ENCODE results near the gene NAV3. TPM values are rescaled to one million over a fixed set of nuclear protein-coding genes. Genes with fewer than 3 reads are reported as not detected.

The NAV3 gene
- total and polyA plus RNA-seq, 2 experiments from 2014 or later: 4.0 to 12.0 TPM

DNA sequence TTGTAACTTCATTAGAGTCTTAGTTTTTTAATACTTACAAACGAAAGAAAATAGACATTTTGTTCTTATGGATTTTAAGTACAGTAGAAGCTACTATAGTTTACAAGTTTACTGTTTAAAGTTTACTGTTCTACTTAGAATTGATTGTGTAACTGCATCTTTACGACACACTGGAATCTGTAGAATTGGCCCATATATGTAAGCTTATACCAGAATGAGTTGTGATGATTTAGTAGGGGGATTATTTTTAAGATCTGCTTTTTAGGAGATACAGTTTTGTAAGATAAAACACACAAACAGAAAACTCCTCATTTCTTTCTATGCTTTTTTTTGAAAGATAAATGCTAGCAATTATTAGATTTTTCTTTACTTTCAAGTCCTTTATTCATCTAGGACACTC, 30.2 kb upstream of the NAV3 start (continued):
- TF ChIP-seq, protein P1, sequence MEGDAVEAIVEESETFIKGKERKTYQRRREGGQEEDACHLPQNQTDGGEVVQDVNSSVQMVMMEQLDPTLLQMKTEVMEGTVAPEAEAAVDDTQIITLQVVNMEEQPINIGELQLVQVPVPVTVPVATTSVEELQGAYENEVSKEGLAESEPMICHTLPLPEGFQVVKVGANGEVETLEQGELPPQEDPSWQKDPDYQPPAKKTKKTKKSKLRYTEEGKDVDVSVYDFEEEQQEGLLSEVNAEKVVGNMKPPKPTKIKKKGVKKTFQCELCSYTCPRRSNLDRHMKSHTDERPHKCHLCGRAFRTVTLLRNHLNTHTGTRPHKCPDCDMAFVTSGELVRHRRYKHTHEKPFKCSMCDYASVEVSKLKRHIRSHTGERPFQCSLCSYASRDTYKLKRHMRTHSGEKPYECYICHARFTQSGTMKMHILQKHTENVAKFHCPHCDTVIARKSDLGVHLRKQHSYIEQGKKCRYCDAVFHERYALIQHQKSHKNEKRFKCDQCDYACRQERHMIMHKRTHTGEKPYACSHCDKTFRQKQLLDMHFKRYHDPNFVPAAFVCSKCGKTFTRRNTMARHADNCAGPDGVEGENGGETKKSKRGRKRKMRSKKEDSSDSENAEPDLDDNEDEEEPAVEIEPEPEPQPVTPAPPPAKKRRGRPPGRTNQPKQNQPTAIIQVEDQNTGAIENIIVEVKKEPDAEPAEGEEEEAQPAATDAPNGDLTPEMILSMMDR (conservative IDR thresholded peaks at IDR 0.05; ENCODE audit: low read depth in 2 of 2): no peak
- TF ChIP-seq JUNB (IDR thresholded peaks at IDR 0.05; ENCODE audit: unreplicated experiment): no peak

DNA sequence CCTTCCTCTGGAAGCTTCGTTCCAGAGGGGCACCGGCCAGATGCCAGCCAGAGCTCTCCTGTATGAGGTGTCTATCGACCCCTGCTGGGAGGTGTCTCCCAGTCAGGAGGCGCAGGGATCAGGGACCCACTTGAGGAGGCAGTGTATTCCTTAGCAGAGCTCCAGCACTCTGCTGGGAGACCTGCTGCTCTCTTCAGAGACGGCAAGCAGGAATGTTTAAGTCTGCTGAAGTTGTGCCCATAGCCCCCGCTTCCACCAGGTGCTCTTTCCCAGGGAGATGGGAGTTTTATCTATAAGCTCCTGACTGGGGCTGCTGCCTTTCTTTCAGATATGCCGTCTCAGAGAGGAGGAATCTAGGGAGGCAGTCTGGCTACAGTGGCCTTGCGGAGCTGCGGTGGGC, 22.2 kb upstream of the NAV3 start:
- no peak overlapping the region for H2AFZ ChIP-seq
- no peaks in the 10 kb centered on the region; the same call in 1 of the 2 replicates for H3K36me3 ChIP-seq (ENCODE audit: insufficient read depth)
- Mint-ChIP-seq H3K4me3 (no peak overlapping the region), H3K36me3 (ENCODE audit: low read depth) (no peaks in the 10 kb centered on the region), H3K27me3 (ENCODE audit: insufficient read depth, low read depth, poor library complexity) (peaks cover 5% of the 10 kb centered on the region), H3K9me3 (peaks cover 15% of the 10 kb centered on the region), H3K27ac (no peak overlapping the region), H3K4me1 (peaks cover 3% of the 10 kb centered on the region; the same call in 2 of the 3 replicates)
- DNase-seq (ENCODE audit: low spot score) (peak; percentile 10), ATAC-seq (no peak)
- H4K20me1 ChIP-seq (replicated peaks; ENCODE audit: insufficient read depth): no peaks in the 10 kb centered on the region
- no peaks in the 10 kb centered on the region for H3K27me3 ChIP-seq (ENCODE audit: insufficient read depth)
- H3K4me3 ChIP-seq: no peak overlapping the region
- TF ChIP-seq EZH2 (IDR thresholded peaks at IDR 0.05; ENCODE audit: low read depth, unreplicated experiment) (no peak), POLR2AphosphoS5 (IDR thresholded peaks at IDR 0.05; ENCODE audit: low read depth) (no peak), NANOG (IDR thresholded peaks at IDR 0.05; ENCODE audit: borderline replicate concordance) (no peak)
- TF ChIP-seq, protein P2, sequence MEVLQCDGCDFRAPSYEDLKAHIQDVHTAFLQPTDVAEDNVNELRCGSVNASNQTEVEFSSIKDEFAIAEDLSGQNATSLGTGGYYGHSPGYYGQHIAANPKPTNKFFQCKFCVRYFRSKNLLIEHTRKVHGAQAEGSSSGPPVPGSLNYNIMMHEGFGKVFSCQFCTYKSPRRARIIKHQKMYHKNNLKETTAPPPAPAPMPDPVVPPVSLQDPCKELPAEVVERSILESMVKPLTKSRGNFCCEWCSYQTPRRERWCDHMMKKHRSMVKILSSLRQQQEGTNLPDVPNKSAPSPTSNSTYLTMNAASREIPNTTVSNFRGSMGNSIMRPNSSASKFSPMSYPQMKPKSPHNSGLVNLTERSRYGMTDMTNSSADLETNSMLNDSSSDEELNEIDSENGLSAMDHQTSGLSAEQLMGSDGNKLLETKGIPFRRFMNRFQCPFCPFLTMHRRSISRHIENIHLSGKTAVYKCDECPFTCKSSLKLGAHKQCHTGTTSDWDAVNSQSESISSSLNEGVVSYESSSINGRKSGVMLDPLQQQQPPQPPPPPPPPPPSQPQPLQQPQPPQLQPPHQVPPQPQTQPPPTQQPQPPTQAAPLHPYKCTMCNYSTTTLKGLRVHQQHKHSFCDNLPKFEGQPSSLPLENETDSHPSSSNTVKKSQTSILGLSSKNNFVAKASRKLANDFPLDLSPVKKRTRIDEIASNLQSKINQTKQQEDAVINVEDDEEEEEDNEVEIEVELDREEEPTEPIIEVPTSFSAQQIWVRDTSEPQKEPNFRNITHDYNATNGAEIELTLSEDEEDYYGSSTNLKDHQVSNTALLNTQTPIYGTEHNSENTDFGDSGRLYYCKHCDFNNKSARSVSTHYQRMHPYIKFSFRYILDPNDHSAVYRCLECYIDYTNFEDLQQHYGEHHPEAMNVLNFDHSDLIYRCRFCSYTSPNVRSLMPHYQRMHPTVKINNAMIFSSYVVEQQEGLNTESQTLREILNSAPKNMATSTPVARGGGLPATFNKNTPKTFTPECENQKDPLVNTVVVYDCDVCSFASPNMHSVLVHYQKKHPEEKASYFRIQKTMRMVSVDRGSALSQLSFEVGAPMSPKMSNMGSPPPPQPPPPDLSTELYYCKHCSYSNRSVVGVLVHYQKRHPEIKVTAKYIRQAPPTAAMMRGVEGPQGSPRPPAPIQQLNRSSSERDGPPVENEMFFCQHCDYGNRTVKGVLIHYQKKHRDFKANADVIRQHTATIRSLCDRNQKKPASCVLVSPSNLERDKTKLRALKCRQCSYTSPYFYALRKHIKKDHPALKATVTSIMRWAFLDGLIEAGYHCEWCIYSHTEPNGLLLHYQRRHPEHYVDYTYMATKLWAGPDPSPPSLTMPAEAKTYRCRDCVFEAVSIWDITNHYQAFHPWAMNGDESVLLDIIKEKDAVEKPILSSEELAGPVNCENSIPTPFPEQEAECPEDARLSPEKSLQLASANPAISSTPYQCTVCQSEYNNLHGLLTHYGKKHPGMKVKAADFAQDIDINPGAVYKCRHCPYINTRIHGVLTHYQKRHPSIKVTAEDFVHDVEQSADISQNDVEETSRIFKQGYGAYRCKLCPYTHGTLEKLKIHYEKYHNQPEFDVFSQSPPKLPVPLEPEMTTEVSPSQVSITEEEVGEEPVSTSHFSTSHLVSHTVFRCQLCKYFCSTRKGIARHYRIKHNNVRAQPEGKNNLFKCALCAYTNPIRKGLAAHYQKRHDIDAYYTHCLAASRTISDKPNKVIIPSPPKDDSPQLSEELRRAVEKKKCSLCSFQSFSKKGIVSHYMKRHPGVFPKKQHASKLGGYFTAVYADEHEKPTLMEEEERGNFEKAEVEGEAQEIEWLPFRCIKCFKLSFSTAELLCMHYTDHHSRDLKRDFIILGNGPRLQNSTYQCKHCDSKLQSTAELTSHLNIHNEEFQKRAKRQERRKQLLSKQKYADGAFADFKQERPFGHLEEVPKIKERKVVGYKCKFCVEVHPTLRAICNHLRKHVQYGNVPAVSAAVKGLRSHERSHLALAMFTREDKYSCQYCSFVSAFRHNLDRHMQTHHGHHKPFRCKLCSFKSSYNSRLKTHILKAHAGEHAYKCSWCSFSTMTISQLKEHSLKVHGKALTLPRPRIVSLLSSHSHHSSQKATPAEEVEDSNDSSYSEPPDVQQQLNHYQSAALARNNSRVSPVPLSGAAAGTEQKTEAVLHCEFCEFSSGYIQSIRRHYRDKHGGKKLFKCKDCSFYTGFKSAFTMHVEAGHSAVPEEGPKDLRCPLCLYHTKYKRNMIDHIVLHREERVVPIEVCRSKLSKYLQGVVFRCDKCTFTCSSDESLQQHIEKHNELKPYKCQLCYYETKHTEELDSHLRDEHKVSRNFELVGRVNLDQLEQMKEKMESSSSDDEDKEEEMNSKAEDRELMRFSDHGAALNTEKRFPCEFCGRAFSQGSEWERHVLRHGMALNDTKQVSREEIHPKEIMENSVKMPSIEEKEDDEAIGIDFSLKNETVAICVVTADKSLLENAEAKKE (CRISPR knock-in tag; IDR thresholded peaks at IDR 0.05): no peak
- TF ChIP-seq, protein P1 (conservative IDR thresholded peaks at IDR 0.05; ENCODE audit: low read depth in 2 of 2): peak; percentile 17 to 37; a peak in 2 of 4 replicates
- TF ChIP-seq, protein P3, sequence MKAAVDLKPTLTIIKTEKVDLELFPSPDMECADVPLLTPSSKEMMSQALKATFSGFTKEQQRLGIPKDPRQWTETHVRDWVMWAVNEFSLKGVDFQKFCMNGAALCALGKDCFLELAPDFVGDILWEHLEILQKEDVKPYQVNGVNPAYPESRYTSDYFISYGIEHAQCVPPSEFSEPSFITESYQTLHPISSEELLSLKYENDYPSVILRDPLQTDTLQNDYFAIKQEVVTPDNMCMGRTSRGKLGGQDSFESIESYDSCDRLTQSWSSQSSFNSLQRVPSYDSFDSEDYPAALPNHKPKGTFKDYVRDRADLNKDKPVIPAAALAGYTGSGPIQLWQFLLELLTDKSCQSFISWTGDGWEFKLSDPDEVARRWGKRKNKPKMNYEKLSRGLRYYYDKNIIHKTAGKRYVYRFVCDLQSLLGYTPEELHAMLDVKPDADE (IDR thresholded peaks at IDR 0.05): no peak
- H3K4me2 ChIP-seq: no peak overlapping the region
- H3F3A ChIP-seq (replicated peaks; ENCODE audit: low read depth): no peaks in the 10 kb centered on the region
- no peak overlapping the region for H3K27ac ChIP-seq (ENCODE audit: low read depth)
- no peaks in the 10 kb centered on the region for H3K9me2 ChIP-seq (ENCODE audit: insufficient read depth)
- no peaks in the 10 kb centered on the region for H3K79me2 ChIP-seq (replicated peaks; ENCODE audit: insufficient read depth)
- H3K4me1 ChIP-seq (ENCODE audit: insufficient read depth): no peaks in the 10 kb centered on the region
